ENCODE data around the gene STK32C. TPM values are rescaled to one million over a fixed set of nuclear protein-coding genes. Genes with fewer than 3 reads are reported as not detected.

STK32C gene
- polyA plus RNA-seq, 2 donors: 4.5 to 5.6 TPM

- Histone ChIP-seq H3K36me3 (ENCODE audit: control insufficient read depth in 2 of 2, insufficient read depth in 2 of 2, low read length in 1 of 2) (no peaks in the 10 kb centered on the region), H3K4me1 (ENCODE audit: control insufficient read depth in 2 of 2, insufficient read depth in 2 of 2, low read length in 1 of 2) (no peaks in the 10 kb centered on the region), H3K4me3 (ENCODE audit: low read depth in 1 of 2, low read length in 2 of 2) (no peak overlapping the region), H3K9me3 (ENCODE audit: control insufficient read depth in 2 of 2, insufficient read depth in 1 of 2, low read depth in 1 of 2, low read length in 1 of 2) (peaks cover 0 to 2% of the 10 kb centered on the region in 2 donors), H3K27me3 (ENCODE audit: control insufficient read depth in 1 of 2, insufficient read depth in 2 of 2, low read length in 2 of 2) (no peaks in the 10 kb centered on the region), H3K27ac (ENCODE audit: low read depth in 2 of 2, low read length in 1 of 2) (no peak overlapping the region)
- 75 to 76% methylated on average over 21 of the region's 21 CpGs for WGBS, 2 donors
These were observed 113.7 kb downstream of the STK32C start for GRCh38 chr10:132193907-132194552.

GRCh38 chr10:132192991-132193665 lies 114.6 kb downstream of the STK32C start:
- no peaks in the 10 kb centered on the region for H3K4me1 ChIP-seq (ENCODE audit: control insufficient read depth in 2 of 2, insufficient read depth in 2 of 2, low read length in 1 of 2)
- no peaks in the 10 kb centered on the region for H3K27me3 ChIP-seq (ENCODE audit: control insufficient read depth in 1 of 2, insufficient read depth in 2 of 2, low read length in 2 of 2)
- H3K27ac ChIP-seq (ENCODE audit: low read depth in 2 of 2, low read length in 1 of 2): no peak overlapping the region
- H3K4me3 ChIP-seq (ENCODE audit: low read depth in 1 of 2, low read length in 2 of 2): no peak overlapping the region
- no peaks in the 10 kb centered on the region for H3K36me3 ChIP-seq (ENCODE audit: control insufficient read depth in 2 of 2, insufficient read depth in 2 of 2, low read length in 1 of 2)
- peaks cover 0 to 2% of the 10 kb centered on the region in 2 donors for H3K9me3 ChIP-seq (ENCODE audit: control insufficient read depth in 2 of 2, insufficient read depth in 1 of 2, low read depth in 1 of 2, low read length in 1 of 2)
- 65 to 67% methylated on average over 18 of the region's 18 CpGs for WGBS, 2 donors

GRCh38 chr10:132192076-132192975 lies 115.4 kb downstream of the STK32C start:
- WGBS, 2 donors: 88 to 89% methylated on average over 28 of the region's 28 CpGs
- H3K9me3 ChIP-seq (ENCODE audit: control insufficient read depth in 2 of 2, insufficient read depth in 1 of 2, low read depth in 1 of 2, low read length in 1 of 2): peaks cover 0 to 2% of the 10 kb centered on the region in 2 donors
- no peaks in the 10 kb centered on the region for H3K36me3 ChIP-seq (ENCODE audit: control insufficient read depth in 2 of 2, insufficient read depth in 2 of 2, low read length in 1 of 2)
- no peak overlapping the region for H3K27ac ChIP-seq (ENCODE audit: low read depth in 2 of 2, low read length in 1 of 2)
- H3K27me3 ChIP-seq (ENCODE audit: control insufficient read depth in 1 of 2, insufficient read depth in 2 of 2, low read length in 2 of 2): peaks cover 0 to 6% of the 10 kb centered on the region in 2 donors
- H3K4me1 ChIP-seq (ENCODE audit: control insufficient read depth in 2 of 2, insufficient read depth in 2 of 2, low read length in 1 of 2): peaks cover 2% of the 10 kb centered on the region in 2 donors
- no peak overlapping the region for H3K4me3 ChIP-seq (ENCODE audit: low read depth in 1 of 2, low read length in 2 of 2)

GRCh38 chr10:132189810-132190422 lies 117.8 kb downstream of the STK32C start:
- H3K4me1 ChIP-seq (ENCODE audit: control insufficient read depth in 2 of 2, insufficient read depth in 2 of 2, low read length in 1 of 2): peaks cover 2 to 10% of the 10 kb centered on the region in 2 donors
- H3K27ac ChIP-seq (ENCODE audit: low read depth in 2 of 2, low read length in 1 of 2): no peak overlapping the region
- peaks cover 0 to 16% of the 10 kb centered on the region in 2 donors for H3K27me3 ChIP-seq (ENCODE audit: control insufficient read depth in 1 of 2, insufficient read depth in 2 of 2, low read length in 2 of 2)
- no peak overlapping the region for H3K4me3 ChIP-seq (ENCODE audit: low read depth in 1 of 2, low read length in 2 of 2)
- peaks cover 0 to 2% of the 10 kb centered on the region in 2 donors for H3K9me3 ChIP-seq (ENCODE audit: control insufficient read depth in 2 of 2, insufficient read depth in 1 of 2, low read depth in 1 of 2, low read length in 1 of 2)
- 88 to 89% methylated on average over 17 of the region's 17 CpGs for WGBS, 2 donors
- H3K36me3 ChIP-seq (ENCODE audit: control insufficient read depth in 2 of 2, insufficient read depth in 2 of 2, low read length in 1 of 2): no peaks in the 10 kb centered on the region

GRCh38 chr10:132189016-132189415 lies 118.7 kb downstream of the STK32C start:
- Histone ChIP-seq H3K4me3 (ENCODE audit: low read depth in 1 of 2, low read length in 2 of 2) (no peak overlapping the region), H3K36me3 (ENCODE audit: control insufficient read depth in 2 of 2, insufficient read depth in 2 of 2, low read length in 1 of 2) (no peaks in the 10 kb centered on the region), H3K27ac (ENCODE audit: low read depth in 2 of 2, low read length in 1 of 2) (no peak overlapping the region), H3K27me3 (ENCODE audit: control insufficient read depth in 1 of 2, insufficient read depth in 2 of 2, low read length in 2 of 2) (peaks cover 0 to 16% of the 10 kb centered on the region in 2 donors), H3K9me3 (ENCODE audit: control insufficient read depth in 2 of 2, insufficient read depth in 1 of 2, low read depth in 1 of 2, low read length in 1 of 2) (peaks cover 0 to 2% of the 10 kb centered on the region in 2 donors), H3K4me1 (ENCODE audit: control insufficient read depth in 2 of 2, insufficient read depth in 2 of 2, low read length in 1 of 2) (peaks cover 2 to 10% of the 10 kb centered on the region in 2 donors)
- WGBS, 2 donors: 87 to 88% methylated on average over 16 of the region's 16 CpGs

- 52 to 57% methylated on average over 13 of the region's 13 CpGs for WGBS, 2 donors
- H3K36me3 ChIP-seq (ENCODE audit: control insufficient read depth in 2 of 2, insufficient read depth in 2 of 2, low read length in 1 of 2): no peaks in the 10 kb centered on the region
- peaks cover 0 to 16% of the 10 kb centered on the region in 2 donors for H3K27me3 ChIP-seq (ENCODE audit: control insufficient read depth in 1 of 2, insufficient read depth in 2 of 2, low read length in 2 of 2)
These were observed 119.4 kb downstream of the STK32C start for GRCh38 chr10:132188331-132188730.

GRCh38 chr10:132187430-132188138 lies 120.2 kb downstream of the STK32C start:
- Histone ChIP-seq H3K27me3 (ENCODE audit: control insufficient read depth in 1 of 2, insufficient read depth in 2 of 2, low read length in 2 of 2) (peaks cover 0 to 16% of the 10 kb centered on the region in 2 donors), H3K4me3 (ENCODE audit: low read depth in 1 of 2, low read length in 2 of 2) (peak overlapping the region in 1 of 2 donors; percentile 36), H3K27ac (ENCODE audit: low read depth in 2 of 2, low read length in 1 of 2) (no peak overlapping the region), H3K4me1 (ENCODE audit: control insufficient read depth in 2 of 2, insufficient read depth in 2 of 2, low read length in 1 of 2) (peaks cover 2 to 10% of the 10 kb centered on the region in 2 donors), H3K36me3 (ENCODE audit: control insufficient read depth in 2 of 2, insufficient read depth in 2 of 2, low read length in 1 of 2) (no peaks in the 10 kb centered on the region), H3K9me3 (ENCODE audit: control insufficient read depth in 2 of 2, insufficient read depth in 1 of 2, low read depth in 1 of 2, low read length in 1 of 2) (peaks cover 0 to 2% of the 10 kb centered on the region in 2 donors)
- WGBS, 2 donors: 3% methylated on average over 48 to 58 of the region's 58 CpGs

More at GRCh38 chr10:132188331-132188730, 119.4 kb downstream of the STK32C start:
- Histone ChIP-seq H3K27ac (ENCODE audit: low read depth in 2 of 2, low read length in 1 of 2) (no peak overlapping the region), H3K9me3 (ENCODE audit: control insufficient read depth in 2 of 2, insufficient read depth in 1 of 2, low read depth in 1 of 2, low read length in 1 of 2) (peaks cover 0 to 2% of the 10 kb centered on the region in 2 donors), H3K4me1 (ENCODE audit: control insufficient read depth in 2 of 2, insufficient read depth in 2 of 2, low read length in 1 of 2) (peaks cover 2 to 10% of the 10 kb centered on the region in 2 donors), H3K4me3 (ENCODE audit: low read depth in 1 of 2, low read length in 2 of 2) (no peak overlapping the region)

- Histone ChIP-seq H3K4me1 (ENCODE audit: control insufficient read depth in 2 of 2, insufficient read depth in 2 of 2, low read length in 1 of 2) (peaks cover 2 to 10% of the 10 kb centered on the region in 2 donors), H3K27me3 (ENCODE audit: control insufficient read depth in 1 of 2, insufficient read depth in 2 of 2, low read length in 2 of 2) (peaks cover 0 to 16% of the 10 kb centered on the region in 2 donors), H3K9me3 (ENCODE audit: control insufficient read depth in 2 of 2, insufficient read depth in 1 of 2, low read depth in 1 of 2, low read length in 1 of 2) (peaks cover 0 to 2% of the 10 kb centered on the region in 2 donors), H3K36me3 (ENCODE audit: control insufficient read depth in 2 of 2, insufficient read depth in 2 of 2, low read length in 1 of 2) (no peaks in the 10 kb centered on the region), H3K27ac (ENCODE audit: low read depth in 2 of 2, low read length in 1 of 2) (no peak within 1 kb of the TSS), H3K4me3 (ENCODE audit: low read depth in 1 of 2, low read length in 2 of 2) (peak within 1 kb of the TSS; percentile 8 to 36)
- WGBS, 2 donors: 4% methylated on average over 61 to 108 of the region's 109 CpGs
These were observed 121.0 kb downstream of the STK32C start, which contains the start of gene DPYSL4 for GRCh38 chr10:132186488-132187429. Gene DPYSL4, plus strand, starts transcription at chr10:132186948. Its CDS starts 116 bp downstream, at chr10:132187064.

Measured in esophagus (tissue), 2 donors.